Liver (tissue), 9 donors: ENCODE data around the gene PRKN. TPM values are rescaled to one million over a fixed set of nuclear protein-coding genes. Genes with fewer than 3 reads are reported as not detected.

Source experiments
- DNase-seq: peaks from one replicate; pipeline ENCODE4 v3.0.0-alpha.2; 2017; ENCODE audit warnings: low spot score
- H3K27ac ChIP-seq, 2 donors: one replicate each; pipeline ENCODE4 v1.7.0; 2013; ENCODE audit warnings: inconsistent platforms in 2 of 2, low read length in 2 of 2, control low read depth in 1 of 2, low read depth in 1 of 2, mild to moderate bottlenecking in 1 of 2
- H3K27me3 ChIP-seq, 4 donors: one replicate each; pipeline versions ENCODE4 v1.6.1 to v1.7.0; 2013; ENCODE audit warnings: low read length in 3 of 4, inconsistent platforms in 1 of 4, mild to moderate bottlenecking in 1 of 4, moderate library complexity in 1 of 4; ENCODE audit not compliant: control insufficient read depth in 4 of 4, insufficient read depth in 4 of 4
- H3K36me3 ChIP-seq, 4 donors: one replicate each; pipeline versions ENCODE4 v1.6.1 to v1.7.0; 2013; ENCODE audit warnings: low read length in 3 of 4, mild to moderate bottlenecking in 3 of 4, low read depth in 1 of 4, moderate library complexity in 1 of 4; ENCODE audit not compliant: control insufficient read depth in 4 of 4, insufficient read depth in 3 of 4
- H3K4me1 ChIP-seq, 4 donors: one replicate each; pipeline versions ENCODE4 v1.6.1 to v1.7.0; 2013; ENCODE audit warnings: low read length in 3 of 4, mild to moderate bottlenecking in 3 of 4, moderate library complexity in 1 of 4; ENCODE audit not compliant: control insufficient read depth in 4 of 4, insufficient read depth in 4 of 4
- H3K4me3 ChIP-seq, 3 donors: one replicate each; pipeline versions ENCODE4 v1.6.1 to v1.7.0; 2013; ENCODE audit warnings: low read length in 3 of 3, control low read depth in 1 of 3, low read depth in 1 of 3, mild to moderate bottlenecking in 1 of 3
- H3K9ac ChIP-seq, 2 donors: one replicate each; pipeline ENCODE4 v1.7.0; 2013; ENCODE audit warnings: low read length in 2 of 2, mild to moderate bottlenecking in 2 of 2, moderate library complexity in 2 of 2, control low read depth in 1 of 2, low read depth in 1 of 2
- H3K9me3 ChIP-seq, 4 donors: one replicate each; pipeline versions ENCODE4 v1.6.1 to v1.7.0; 2013; ENCODE audit warnings: low read length in 3 of 4; ENCODE audit not compliant: control insufficient read depth in 4 of 4
- CTCF ChIP-seq: fragments of 150-350 bp; IDR thresholded peaks from 2 replicates; pipeline ENCODE4 v1.5.1; 2017; ENCODE audit warnings: improper control_type of control experiment, low read depth, low read length; ENCODE audit not compliant: missing input control
- EGR1 ChIP-seq, 2 donors: IDR thresholded peaks; 2 replicates each; pipeline ENCODE4 v1.6.1; 2016 to 2018; ENCODE audit warnings: antibody characterized with exemption in 2 of 2, low read depth in 2 of 2
- FOXA1 ChIP-seq: IDR thresholded peaks from 2 replicates; pipeline ENCODE4 v1.6.1; 2016; ENCODE audit warnings: antibody characterized with exemption
- FOXA2 ChIP-seq: IDR thresholded peaks from 2 replicates; pipeline ENCODE4 v1.6.1; 2016; ENCODE audit warnings: antibody characterized with exemption
- GABPA ChIP-seq, 2 donors: IDR thresholded peaks in 1 of 2; conservative IDR thresholded peaks in 1 of 2; 2 replicates each; pipeline ENCODE4 v1.6.1; 2016; ENCODE audit warnings: antibody characterized with exemption in 2 of 2, mild to moderate bottlenecking in 1 of 2, moderate library complexity in 1 of 2
- HNF4A ChIP-seq, 2 donors: conservative IDR thresholded peaks; 2 replicates each; pipeline ENCODE4 v1.6.1; 2016; ENCODE audit warnings: antibody characterized with exemption in 2 of 2, mild to moderate bottlenecking in 2 of 2
- HNF4G ChIP-seq: IDR thresholded peaks from 2 replicates; pipeline ENCODE4 v1.6.1; 2016; ENCODE audit warnings: antibody characterized with exemption
- JUND ChIP-seq, 2 donors: IDR thresholded peaks; 2 replicates each; pipeline ENCODE4 v1.6.1; 2016; ENCODE audit warnings: antibody characterized with exemption in 2 of 2
- MAX ChIP-seq: IDR thresholded peaks from 2 replicates; pipeline ENCODE4 v1.6.1; 2016; ENCODE audit warnings: antibody characterized with exemption
- NR2F2 ChIP-seq: IDR thresholded peaks from 2 replicates; pipeline ENCODE4 v1.6.1; 2016; ENCODE audit warnings: antibody characterized with exemption
- RAD21 ChIP-seq, 2 donors: IDR thresholded peaks; 2 replicates each; pipeline ENCODE4 v1.6.1; 2016; ENCODE audit warnings: antibody characterized with exemption in 2 of 2, mild to moderate bottlenecking in 2 of 2
- REST ChIP-seq: IDR thresholded peaks from 2 replicates; pipeline ENCODE4 v1.6.1; 2016; ENCODE audit warnings: antibody characterized with exemption, mild to moderate bottlenecking
- RXRA ChIP-seq, 2 donors: IDR thresholded peaks; 2 replicates each; pipeline ENCODE4 v1.6.1; 2017 to 2018; ENCODE audit warnings: antibody characterized with exemption in 2 of 2, mild to moderate bottlenecking in 1 of 2
- SP1 ChIP-seq: IDR thresholded peaks from 2 replicates; pipeline ENCODE4 v1.6.1; 2018; ENCODE audit warnings: antibody characterized with exemption, mild to moderate bottlenecking
- TAF1 ChIP-seq: conservative IDR thresholded peaks from 2 replicates; pipeline ENCODE4 v1.6.1; 2016; ENCODE audit warnings: antibody characterized with exemption, mild to moderate bottlenecking
- YY1 ChIP-seq: IDR thresholded peaks from 2 replicates; pipeline ENCODE4 v1.6.1; 2016; ENCODE audit warnings: antibody characterized with exemption, mild to moderate bottlenecking
- ZBTB33 ChIP-seq: IDR thresholded peaks from 2 replicates; pipeline ENCODE4 v1.6.1; 2016; ENCODE audit warnings: antibody characterized with exemption
- WGBS: extraction: QIAGEN DNeasy Blood & Tissue Kit; methylation state at CpG from one replicate; pipeline ENCODE4 v1.1.7; 2013; 5-methylcytosine and 5-hydroxymethylcytosine counted together
- polyA plus RNA-seq, 2 donors: library from polyadenylated mRNA; stranded (reverse) in 1 of 2; unstranded in 1 of 2; fragments of 200-250 nt in 1 of 2; fragments of >200 nt in 1 of 2; fragmentation: Nextera tagmentation in 1 of 2; extraction: Ambion mirVana in 1 of 2; gene quantifications; one replicate each; pipeline versions ENCODE4 v1.2.1 to v1.2.3, GENCODE V29; 2013 to 2015
- total RNA-seq, 2 donors: library from RNA; depleted of rRNA; stranded (reverse); fragments of >200 nt; gene quantifications; one replicate each; pipeline ENCODE4 v1.2.3, GENCODE V29; 2014
- donor health status: healthy.
- donor health status: healthy.
- donor health status: healthy.
- donor health status: healthy.
- donor health status: healthy.

Gene PRKN
- total and polyA plus RNA-seq, 4 donors = 0.47 to 4.1 (median 3.2) TPM

GRCh38 chr6:161400671-161401070, 1326.9 kb downstream of the PRKN start:
- no peak overlapping the region for H3K9ac ChIP-seq
- TF ChIP-seq ZBTB33 (no peak), TAF1 (no peak), RXRA (IDR thresholded peaks at IDR 0.05) (no peak)
- H3K27me3 ChIP-seq = no peaks in the 10 kb centered on the region
- H3K9me3 ChIP-seq = peaks cover 2 to 8% (median 4%) of the 10 kb centered on the region in 4 donors
- no peaks in the 10 kb centered on the region for H3K36me3 ChIP-seq
- H3K27ac ChIP-seq = no peak overlapping the region
- H3K4me3 ChIP-seq = no peak overlapping the region
- 68% methylated on average over 5 of the region's 5 CpGs for WGBS
- DNase-seq = no peak
- no peaks in the 10 kb centered on the region for H3K4me1 ChIP-seq

GRCh38 chr6:161396539-161396938, 1331.0 kb downstream of the PRKN start:
- no peak for DNase-seq
- H3K27ac ChIP-seq = no peak overlapping the region
- peaks cover 0 to 3% (median 0%) of the 10 kb centered on the region in 4 donors for H3K4me1 ChIP-seq
- no peak overlapping the region for H3K4me3 ChIP-seq
- WGBS = 92% methylated on average over 6 of the region's 6 CpGs
- H3K9ac ChIP-seq = no peak overlapping the region
- no peak for TF ChIP-seq CTCF
- no peak for TF ChIP-seq EGR1 (IDR thresholded peaks at IDR 0.05; ENCODE audit: low read depth in 2 of 2)
- TF ChIP-seq FOXA1 = no peak
- TF ChIP-seq SP1 = no peak
- TF ChIP-seq REST = no peak
- TF ChIP-seq YY1 = no peak
- no peak for TF ChIP-seq TAF1
- no peak for TF ChIP-seq RAD21 (IDR thresholded peaks at IDR 0.05)
- no peak for TF ChIP-seq NR2F2
- TF ChIP-seq HNF4G = no peak
- no peak for TF ChIP-seq JUND (IDR thresholded peaks at IDR 0.05)
- TF ChIP-seq MAX = no peak
- no peak for TF ChIP-seq GABPA (IDR thresholded peaks at IDR 0.05 in 1 of 2, conservative IDR thresholded peaks at IDR 0.05 in 1 of 2)
- TF ChIP-seq FOXA2 = no peak
- TF ChIP-seq HNF4A (conservative IDR thresholded peaks at IDR 0.05) = no peak
- no peaks in the 10 kb centered on the region for H3K27me3 ChIP-seq
- H3K36me3 ChIP-seq = no peaks in the 10 kb centered on the region
- no peaks in the 10 kb centered on the region for H3K9me3 ChIP-seq
